Measurements from ENCODE around the gene SRM. TPM values are rescaled to one million over a fixed set of nuclear protein-coding genes. Genes with fewer than 3 reads are reported as not detected.
"Not testable (repeated sequence)": the region's sequence is repeated elsewhere in the genome, so short reads cannot be mapped to it uniquely, and the experiment has no call there.

Gene SRM
- total and polyA plus RNA-seq, 2 of the 13 experiments (the other 11 are each of a cell fraction or from before 2014, with no cell fraction given): 27.9 to 31.8 TPM

- DNase-seq (ENCODE audit: low spot score); ATAC-seq; H2AFZ ChIP-seq (ENCODE audit: low read length); CTCF ChIA-PET (ENCODE audit: low intra/inter-chr PET ratio, low total read pairs); FAIRE-seq; BruUV-seq (replicated peaks); POLR2A ChIA-PET; H3K4me2 ChIP-seq (ENCODE audit: low read depth, low read length); H3K9ac ChIP-seq (ENCODE audit: insufficient read depth, low read depth, low read length); H3K27ac ChIP-seq (ENCODE audit: extremely low read length, insufficient read depth, low read length); H3K9me3 ChIP-seq (ENCODE audit: low read length); H3K4me3 ChIP-seq (replicated peaks in 1 of 3; ENCODE audit: insufficient read depth in 1 of 3, low read depth in 2 of 3, low read length in 3 of 3); in situ Hi-C loops (cut with HindIII; ENCODE audit: extremely low pct_ligation_motif_present, low pct_unique_long_range_greater_than_20kb); intact Hi-C loops (cut with micrococcal nuclease; ENCODE audit: unreplicated experiment); H3K27me3 ChIP-seq (ENCODE audit: control insufficient read depth in 1 of 2, insufficient read depth in 2 of 2, low read length in 2 of 2): not testable (repeated sequence)
- Histone ChIP-seq H4K20me1 (ENCODE audit: insufficient read depth, low read length) (peaks cover 18% of the 10 kb centered on the region), H3K79me2 (ENCODE audit: insufficient read depth, low read length) (peaks cover 20% of the 10 kb centered on the region), H3K4me1 (ENCODE audit: insufficient read depth, low read length) (peaks cover 19% of the 10 kb centered on the region), H3K36me3 (replicated peaks in 1 of 2; ENCODE audit: control insufficient read depth in 1 of 2, insufficient read depth in 2 of 2, low read length in 2 of 2) (peaks cover 28 to 84% of the 10 kb centered on the region in 2 experiments)
- 95% methylated on average over 8 of the region's 8 CpGs for WGBS (ENCODE audit: low lambda C conversion rate)
These were observed 40.5 kb downstream of the SRM start for GRCh38 chr1:11019358-11019757.

- intact Hi-C loops (cut with micrococcal nuclease; ENCODE audit: unreplicated experiment) (no loop called here), in situ Hi-C loops (cut with HindIII; ENCODE audit: extremely low pct_ligation_motif_present, low pct_unique_long_range_greater_than_20kb) (no loop called here)
- H3K36me3 ChIP-seq (replicated peaks in 1 of 2; ENCODE audit: control insufficient read depth in 1 of 2, insufficient read depth in 2 of 2, low read length in 2 of 2): peaks cover 8 to 34% of the 10 kb centered on the region in 2 experiments
- H2AFZ ChIP-seq (ENCODE audit: low read length): no peak overlapping the region
- H3K27me3 ChIP-seq (ENCODE audit: control insufficient read depth in 1 of 2, insufficient read depth in 2 of 2, low read length in 2 of 2): no peaks in the 10 kb centered on the region; a peak in 1 of 5 replicates
- ATAC-seq: peak; percentile 37
- peak; percentile 27 for DNase-seq (ENCODE audit: low spot score)
- peaks cover 40% of the 10 kb centered on the region for H3K4me1 ChIP-seq (ENCODE audit: insufficient read depth, low read length)
- peak overlapping the region; percentile 99 for H3K27ac ChIP-seq (ENCODE audit: extremely low read length, insufficient read depth, low read length)
- no TSS peak for BruUV-seq (replicated peaks)
- H3K4me2 ChIP-seq (ENCODE audit: low read depth, low read length): peak overlapping the region; percentile 98
- no peak for TF ChIP-seq FOXC1 (CRISPR knock-in tag; IDR thresholded peaks at IDR 0.05; ENCODE audit: borderline replicate concordance)
- no peak for TF ChIP-seq ZMYM3 (CRISPR knock-in tag; IDR thresholded peaks at IDR 0.05)
- TF ChIP-seq, protein P1, sequence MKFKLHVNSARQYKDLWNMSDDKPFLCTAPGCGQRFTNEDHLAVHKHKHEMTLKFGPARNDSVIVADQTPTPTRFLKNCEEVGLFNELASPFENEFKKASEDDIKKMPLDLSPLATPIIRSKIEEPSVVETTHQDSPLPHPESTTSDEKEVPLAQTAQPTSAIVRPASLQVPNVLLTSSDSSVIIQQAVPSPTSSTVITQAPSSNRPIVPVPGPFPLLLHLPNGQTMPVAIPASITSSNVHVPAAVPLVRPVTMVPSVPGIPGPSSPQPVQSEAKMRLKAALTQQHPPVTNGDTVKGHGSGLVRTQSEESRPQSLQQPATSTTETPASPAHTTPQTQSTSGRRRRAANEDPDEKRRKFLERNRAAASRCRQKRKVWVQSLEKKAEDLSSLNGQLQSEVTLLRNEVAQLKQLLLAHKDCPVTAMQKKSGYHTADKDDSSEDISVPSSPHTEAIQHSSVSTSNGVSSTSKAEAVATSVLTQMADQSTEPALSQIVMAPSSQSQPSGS (CRISPR knock-in tag; IDR thresholded peaks at IDR 0.05): no peak
- TF ChIP-seq NFIC (IDR thresholded peaks at IDR 0.05; ENCODE audit: low read length): no peak
- TF ChIP-seq GZF1 (CRISPR knock-in tag; IDR thresholded peaks at IDR 0.05): no peak
- TF ChIP-seq, protein P2, sequence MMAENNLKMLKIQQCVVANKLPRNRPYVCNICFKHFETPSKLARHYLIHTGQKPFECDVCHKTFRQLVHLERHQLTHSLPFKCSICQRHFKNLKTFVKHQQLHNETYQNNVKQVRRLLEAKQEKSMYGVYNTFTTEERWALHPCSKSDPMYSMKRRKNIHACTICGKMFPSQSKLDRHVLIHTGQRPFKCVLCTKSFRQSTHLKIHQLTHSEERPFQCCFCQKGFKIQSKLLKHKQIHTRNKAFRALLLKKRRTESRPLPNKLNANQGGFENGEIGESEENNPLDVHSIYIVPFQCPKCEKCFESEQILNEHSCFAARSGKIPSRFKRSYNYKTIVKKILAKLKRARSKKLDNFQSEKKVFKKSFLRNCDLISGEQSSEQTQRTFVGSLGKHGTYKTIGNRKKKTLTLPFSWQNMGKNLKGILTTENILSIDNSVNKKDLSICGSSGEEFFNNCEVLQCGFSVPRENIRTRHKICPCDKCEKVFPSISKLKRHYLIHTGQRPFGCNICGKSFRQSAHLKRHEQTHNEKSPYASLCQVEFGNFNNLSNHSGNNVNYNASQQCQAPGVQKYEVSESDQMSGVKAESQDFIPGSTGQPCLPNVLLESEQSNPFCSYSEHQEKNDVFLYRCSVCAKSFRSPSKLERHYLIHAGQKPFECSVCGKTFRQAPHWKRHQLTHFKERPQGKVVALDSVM (CRISPR knock-in tag; IDR thresholded peaks at IDR 0.05): no peak
- TF ChIP-seq ZBTB26 (CRISPR knock-in tag; IDR thresholded peaks at IDR 0.05; ENCODE audit: borderline replicate concordance): no peak
- TF ChIP-seq ZNF749 (CRISPR knock-in tag; IDR thresholded peaks at IDR 0.05; ENCODE audit: borderline replicate concordance): no peak
- no peak for TF ChIP-seq POLR2G (IDR thresholded peaks at IDR 0.05; ENCODE audit: low read depth, low read length)
- TF ChIP-seq, protein P3, sequence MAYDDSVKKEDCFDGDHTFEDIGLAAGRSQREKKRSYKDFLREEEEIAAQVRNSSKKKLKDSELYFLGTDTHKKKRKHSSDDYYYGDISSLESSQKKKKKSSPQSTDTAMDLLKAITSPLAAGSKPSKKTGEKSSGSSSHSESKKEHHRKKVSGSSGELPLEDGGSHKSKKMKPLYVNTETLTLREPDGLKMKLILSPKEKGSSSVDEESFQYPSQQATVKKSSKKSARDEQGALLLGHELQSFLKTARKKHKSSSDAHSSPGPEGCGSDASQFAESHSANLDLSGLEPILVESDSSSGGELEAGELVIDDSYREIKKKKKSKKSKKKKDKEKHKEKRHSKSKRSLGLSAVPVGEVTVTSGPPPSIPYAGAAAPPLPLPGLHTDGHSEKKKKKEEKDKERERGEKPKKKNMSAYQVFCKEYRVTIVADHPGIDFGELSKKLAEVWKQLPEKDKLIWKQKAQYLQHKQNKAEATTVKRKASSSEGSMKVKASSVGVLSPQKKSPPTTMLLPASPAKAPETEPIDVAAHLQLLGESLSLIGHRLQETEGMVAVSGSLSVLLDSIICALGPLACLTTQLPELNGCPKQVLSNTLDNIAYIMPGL (CRISPR knock-in tag; IDR thresholded peaks at IDR 0.05; ENCODE audit: borderline replicate concordance in 1 of 2, low read depth in 1 of 2): no peak
- TF ChIP-seq CCDC6 (CRISPR knock-in tag; IDR thresholded peaks at IDR 0.05): no peak
- no peak for TF ChIP-seq ARNT (IDR thresholded peaks at IDR 0.05)
- ChIA-PET POLR2A (interaction anchor here (0.8 to 2.7 kb wide), 2 partner anchors 11 to 33 kb away, joined by 3 to 13 read pairs; partner anchors contain the start of gene MASP2), CTCF (ENCODE audit: low intra/inter-chr PET ratio, low total read pairs) (no interaction called here)
- peak overlapping the region; percentile 83 to 100 (median 99) for H3K4me3 ChIP-seq (replicated peaks in 1 of 3; ENCODE audit: insufficient read depth in 1 of 3, low read depth in 2 of 3, low read length in 3 of 3)
- H3K9me3 ChIP-seq (ENCODE audit: low read length): no peaks in the 10 kb centered on the region
- FAIRE-seq: peak; percentile 8
- peaks cover 32% of the 10 kb centered on the region for H4K20me1 ChIP-seq (ENCODE audit: insufficient read depth, low read length)
- H3K79me2 ChIP-seq (ENCODE audit: insufficient read depth, low read length): peaks cover 35% of the 10 kb centered on the region
- 0% methylated on average over 8 of the region's 11 CpGs for WGBS (ENCODE audit: low lambda C conversion rate)
- H3K9ac ChIP-seq (ENCODE audit: insufficient read depth, low read depth, low read length): peak overlapping the region; percentile 100
These were observed 46.7 kb downstream of the SRM start for GRCh38 chr1:11013160-11013531.
